Measurements from ENCODE around the gene CTNNA3.

CTNNA3 gene

DNA sequence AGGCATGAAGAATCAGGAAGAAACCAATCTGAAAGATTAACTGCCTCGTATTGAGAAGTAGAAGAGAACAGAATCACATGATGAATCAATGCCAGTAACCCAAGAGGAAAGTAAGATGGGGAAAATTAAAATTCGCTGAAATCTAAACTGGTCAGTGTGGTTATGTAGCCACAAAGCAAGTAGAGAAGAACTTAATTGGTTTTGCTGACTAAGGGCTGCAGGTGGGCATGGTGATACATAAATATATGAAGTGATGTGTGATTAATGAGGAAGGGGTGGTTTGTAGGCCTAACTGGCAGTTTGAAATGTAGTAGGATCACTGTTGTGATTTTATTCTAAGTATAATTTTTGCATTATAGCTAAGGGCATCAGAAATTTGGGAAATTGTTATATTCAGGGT lies 853.6 kb downstream of the CTNNA3 start:
- DNase-seq: no peak

DNA sequence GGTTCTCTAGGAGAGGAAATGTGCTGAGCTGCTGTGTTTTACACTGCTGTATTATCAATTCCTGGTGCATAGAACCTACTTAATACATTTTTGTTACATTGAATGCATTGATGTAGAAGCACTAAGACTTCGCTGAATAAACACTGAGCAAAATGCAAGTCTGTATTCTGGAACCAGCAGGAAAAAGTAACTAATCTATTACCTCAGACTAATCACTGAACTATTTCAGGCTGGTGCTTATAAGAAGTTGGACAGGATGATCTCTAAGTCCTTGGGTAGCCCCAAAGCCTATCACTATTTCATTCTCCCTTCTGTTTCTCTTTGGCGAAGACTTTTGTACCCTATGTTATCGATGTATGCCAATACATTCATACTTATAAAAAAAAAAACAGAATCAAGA lies 857.3 kb downstream of the CTNNA3 start:
- no peak for DNase-seq

DNA sequence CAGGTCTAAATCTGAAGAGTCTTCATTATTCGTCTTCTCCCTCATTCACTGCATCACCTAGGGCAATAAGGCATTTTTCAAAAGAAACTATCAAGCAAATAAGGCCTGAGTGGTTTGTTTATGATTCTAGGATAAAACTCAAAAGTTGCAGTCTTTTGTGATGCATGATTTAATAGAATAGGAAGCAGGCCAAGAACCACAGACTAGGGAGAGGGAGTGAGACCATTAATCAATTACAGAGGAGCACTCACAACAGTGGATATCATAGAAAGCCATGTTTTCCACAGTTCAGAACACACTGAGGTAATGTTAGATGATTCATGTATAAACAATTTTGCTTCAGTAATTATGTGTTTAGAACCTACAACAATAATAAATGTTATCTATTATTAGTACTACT lies 858.0 kb downstream of the CTNNA3 start:
- DNase-seq: no peak

DNA sequence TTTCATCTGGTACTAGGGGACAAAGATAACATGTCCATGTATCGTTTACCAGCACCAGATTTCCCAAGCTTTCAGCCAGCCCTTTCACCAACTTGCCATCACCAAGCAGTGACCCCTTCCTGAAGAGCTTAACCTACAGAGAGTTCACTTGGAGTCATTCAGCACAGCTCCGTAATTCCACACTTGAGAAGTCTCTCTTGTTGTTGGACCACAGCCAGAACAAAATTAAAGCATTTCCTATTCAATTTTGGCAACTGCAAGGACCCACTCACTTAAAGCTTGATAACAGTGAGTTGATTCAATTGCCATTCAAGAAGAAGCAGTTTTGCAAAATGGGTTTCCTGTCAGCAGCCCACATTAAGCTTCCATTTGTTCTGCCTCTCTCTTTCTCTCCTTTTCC lies 858.7 kb downstream of the CTNNA3 start:
- no peak for DNase-seq

DNA sequence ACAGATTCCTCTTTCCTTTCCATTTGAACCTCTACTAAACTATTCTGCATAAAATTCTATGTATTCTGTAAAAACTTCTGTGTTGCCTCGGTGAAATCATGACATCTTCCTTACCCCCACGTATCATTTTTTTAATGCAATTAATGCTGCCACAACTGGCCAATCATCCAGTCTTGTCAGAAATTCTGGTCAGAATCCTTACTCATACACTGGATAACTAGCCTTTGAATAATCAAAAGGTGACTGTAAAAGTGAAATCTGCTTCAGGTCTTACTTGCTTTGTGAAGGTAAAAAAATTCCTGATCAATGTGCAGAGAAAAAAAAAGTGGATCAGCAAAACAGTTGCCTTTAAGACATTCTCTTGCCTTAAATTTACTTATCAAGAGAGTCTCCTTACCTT lies 859.2 kb downstream of the CTNNA3 start:
- DNase-seq: no peak

DNA sequence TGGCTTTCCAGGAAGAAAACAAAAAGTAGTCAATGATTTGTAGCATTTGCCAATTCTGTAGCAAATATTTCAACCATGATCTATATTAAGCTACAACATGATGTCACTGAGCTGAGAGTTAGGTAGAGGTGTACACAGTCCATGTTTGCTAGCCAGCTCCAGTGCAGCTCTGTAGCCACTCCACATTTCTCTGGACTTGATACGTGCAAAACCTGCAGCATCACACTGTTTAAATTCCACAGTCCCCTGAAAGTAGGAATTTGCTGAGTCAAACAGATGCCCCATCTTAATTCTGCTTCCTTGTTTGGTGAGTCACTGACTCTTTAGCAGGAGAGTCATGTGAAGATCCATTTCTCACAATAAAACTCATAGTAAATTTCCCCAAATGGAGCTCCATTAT lies 859.9 kb downstream of the CTNNA3 start:
- DNase-seq: no peak

DNA sequence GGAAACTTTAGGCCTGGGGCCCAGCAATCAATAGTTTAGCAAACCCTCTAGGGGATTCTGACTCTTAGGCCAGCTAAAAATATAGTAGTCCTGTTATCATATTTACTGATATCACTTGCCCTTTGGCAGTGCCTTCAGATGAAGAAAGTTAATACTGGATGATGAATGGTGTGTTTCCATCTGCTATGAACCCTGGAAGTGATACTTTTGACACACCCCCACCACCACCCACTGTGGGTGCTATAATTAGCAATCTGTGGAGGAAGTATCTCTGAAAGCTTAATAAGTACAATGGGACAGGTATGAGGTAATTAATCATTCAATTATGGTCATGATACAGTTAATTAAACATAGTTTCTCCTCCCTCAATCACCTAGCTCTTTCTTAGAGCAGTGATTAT lies 860.6 kb downstream of the CTNNA3 start:
- no peak for DNase-seq

DNA sequence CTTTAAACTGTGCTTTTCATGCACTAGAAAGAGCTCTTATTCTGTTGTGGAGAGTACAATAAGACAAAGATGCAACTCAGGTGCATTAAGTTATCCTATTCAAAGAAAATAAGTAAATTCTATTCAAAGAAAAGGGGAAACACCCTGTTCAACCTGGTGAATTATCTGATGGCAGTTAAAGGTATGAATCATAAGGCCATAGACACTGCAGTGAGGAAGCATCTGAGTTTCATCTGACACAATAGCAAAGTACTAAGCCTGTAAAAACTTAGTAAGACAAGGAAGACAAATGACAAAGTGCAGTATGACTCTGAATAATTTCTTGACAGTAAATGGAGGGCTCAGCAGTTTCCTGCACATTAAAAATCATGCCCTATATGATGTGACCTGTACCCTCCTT lies 861.2 kb downstream of the CTNNA3 start:
- DNase-seq: no peak

DNA sequence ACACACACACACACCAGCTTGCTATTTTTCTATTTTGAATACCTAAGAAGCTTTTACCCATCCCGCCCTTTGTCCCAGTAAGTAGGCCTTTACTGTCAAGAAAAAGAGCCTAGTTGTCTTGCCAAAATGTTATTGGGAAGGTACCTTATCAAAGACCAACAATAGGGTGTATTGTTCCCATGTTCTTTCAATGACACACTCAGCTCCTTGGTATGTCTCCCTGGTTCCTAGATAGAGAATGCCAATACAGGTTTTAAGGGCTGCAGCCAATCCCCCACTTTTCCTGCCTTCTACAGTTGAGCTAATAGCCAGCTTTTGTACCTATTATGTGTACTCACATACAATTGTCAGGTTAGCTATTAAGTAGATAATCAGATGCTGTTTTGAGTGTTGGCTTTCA lies 862.1 kb downstream of the CTNNA3 start:
- DNase-seq: no peak

DNA sequence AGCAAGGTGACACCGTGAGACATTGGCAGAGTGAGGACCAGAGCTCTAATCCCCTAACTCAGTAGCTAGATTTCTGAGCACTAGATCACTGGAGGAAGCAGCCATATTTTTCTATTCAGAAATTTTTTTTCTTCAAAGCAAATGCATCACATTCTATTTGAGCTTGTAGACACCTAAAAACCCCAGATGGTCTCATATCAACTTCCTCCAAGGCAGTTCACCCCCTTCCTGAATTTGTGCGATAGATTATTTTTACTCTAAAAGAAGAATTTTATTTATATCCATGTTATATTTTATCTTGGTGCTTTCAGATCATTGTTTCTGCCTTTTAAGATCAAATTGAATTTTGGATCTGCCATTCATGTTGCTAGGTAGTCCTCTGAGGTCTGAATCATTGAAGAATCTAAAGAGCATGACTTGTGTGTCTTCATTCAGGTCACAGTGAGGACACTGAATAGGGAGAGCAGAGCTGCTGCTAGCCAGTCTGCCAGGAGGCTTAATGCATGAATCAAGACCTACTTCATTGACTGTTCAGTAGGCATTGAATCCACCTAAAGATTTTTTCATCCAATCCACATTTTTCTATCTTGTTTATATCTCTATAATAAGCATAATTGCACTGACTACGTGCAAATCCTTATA lies 863.1 kb downstream of the CTNNA3 start:
- DNase-seq: no peak

DNA sequence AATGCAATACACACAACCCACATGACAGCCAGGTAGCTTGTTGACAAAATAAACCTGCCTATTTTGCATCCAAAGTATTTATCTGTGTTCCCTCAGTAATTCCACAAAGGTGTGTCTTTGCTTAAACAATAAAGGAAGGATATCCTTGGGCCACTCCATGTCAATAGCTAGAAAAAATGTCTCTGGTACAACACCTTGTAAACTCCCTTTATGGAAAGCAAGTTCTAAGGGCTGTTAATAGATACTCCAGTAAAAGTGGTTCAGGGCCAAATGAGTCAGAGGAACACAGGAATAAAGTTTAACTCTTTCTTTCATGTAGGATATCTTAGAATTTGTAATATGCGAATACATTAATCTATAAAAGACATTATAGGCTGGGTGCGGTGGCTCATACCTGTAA lies 867.0 kb downstream of the CTNNA3 start:
- no peak for DNase-seq

DNA sequence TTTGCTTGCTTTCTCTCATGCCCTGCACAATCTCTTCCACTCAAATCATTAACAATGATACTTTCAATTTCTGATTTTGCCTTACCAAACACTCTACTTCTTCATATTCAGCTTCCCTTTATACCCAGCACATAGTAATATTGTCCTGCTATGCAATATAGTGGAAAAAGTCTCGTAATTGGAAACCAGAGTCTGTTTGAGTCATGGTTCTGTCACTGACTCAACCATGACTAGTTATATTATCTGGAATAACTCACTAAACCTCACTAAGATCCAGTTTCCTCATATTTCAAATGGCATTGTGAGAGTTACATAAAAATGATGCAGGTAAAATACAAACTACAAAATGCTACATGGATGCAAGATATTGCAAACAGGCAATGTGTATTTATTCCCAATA lies 868.6 kb downstream of the CTNNA3 start:
- DNase-seq: no peak

DNA sequence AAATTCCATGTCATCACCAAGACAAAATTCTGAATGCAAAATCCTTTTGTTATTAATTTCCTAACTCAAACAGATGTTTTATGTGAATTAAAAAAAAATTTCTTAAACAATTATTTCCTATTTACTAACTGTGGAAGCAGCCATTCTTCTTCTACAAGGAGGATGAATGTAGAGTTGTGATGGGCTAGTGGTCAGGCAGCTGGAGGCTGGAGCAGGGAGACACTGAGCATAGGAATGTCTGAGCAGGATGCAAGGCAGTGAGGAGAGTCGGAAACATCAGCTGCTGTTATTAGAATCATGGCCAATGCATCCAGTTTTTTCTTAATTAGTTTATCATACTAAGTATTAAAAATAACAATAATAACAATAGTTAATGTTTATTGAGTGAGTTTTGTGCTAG lies 872.7 kb downstream of the CTNNA3 start:
- no peak for DNase-seq

DNA sequence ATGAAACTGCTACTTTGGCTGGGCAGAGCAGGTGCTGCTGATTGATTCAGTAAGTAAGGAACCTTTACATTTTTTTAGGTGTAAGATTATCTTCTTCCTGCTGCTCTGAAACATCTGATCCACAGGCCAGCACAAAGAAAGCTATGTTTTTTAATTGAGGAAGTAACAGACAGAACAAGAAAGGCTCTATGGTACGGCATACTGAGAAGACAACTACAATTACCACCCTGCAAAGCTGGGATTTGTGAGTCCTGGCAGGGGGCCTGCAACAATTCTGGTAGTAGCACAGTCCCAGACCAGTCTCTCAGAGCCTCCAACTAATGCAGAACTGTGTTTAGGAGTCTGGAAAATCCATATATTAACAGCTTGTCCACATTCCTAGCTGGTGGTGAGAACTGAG lies 873.2 kb downstream of the CTNNA3 start:
- no peak for DNase-seq

DNA sequence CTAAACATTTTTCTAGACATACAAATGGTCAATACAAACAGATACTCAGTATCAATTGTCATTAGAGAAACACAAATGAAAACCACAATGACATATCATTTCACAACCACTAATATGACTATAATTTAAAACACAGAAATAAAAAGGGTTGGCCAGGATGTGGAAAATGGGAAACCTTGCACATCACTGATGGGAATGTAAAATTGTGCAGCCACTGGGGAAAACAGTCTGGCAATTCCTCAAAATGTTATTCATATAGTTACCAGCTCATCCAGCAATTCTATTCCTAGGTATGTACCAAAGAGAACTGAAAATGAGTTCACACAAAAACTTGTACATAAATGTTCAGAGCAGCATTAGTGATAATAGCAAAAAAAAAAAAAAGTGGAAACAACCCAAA lies 876.3 kb downstream of the CTNNA3 start:
- DNase-seq: no peak

DNA sequence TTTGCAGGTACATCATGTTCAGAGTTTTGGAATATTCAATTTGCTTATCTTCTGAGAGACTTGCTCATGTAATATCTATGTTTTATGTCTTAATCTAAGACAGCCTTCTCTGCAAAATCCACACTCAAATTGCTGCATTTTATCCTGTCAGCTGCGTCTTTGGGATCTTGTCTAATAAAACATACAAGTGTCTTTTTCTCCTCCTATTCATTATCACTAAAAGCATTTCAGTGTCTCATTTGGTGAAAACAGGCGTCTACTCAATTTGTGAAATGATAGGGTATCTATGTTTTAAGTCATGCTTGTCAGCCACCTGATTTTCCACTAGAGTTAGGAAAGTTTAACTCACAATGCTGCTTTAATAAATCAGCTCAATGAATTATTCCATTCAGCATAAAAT lies 882.9 kb downstream of the CTNNA3 start:
- DNase-seq: no peak

DNA sequence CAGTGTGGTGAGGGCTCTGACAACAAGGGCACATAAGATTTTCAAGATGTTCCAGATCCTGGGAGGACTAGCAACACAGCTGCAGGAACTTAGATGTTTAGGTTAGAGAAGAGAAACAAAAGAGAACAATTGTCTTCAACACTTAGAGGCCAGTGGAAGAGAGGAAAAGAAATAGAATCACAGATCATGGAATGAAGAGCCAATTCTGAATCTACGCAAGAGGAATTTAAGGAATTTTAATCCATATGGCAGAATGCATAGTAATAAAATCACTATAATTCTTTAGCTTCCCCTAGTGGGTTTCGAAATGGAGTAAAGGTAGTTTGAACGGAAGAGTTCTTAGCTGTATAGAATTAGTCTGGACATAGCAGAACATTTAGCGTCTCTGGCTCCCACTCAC lies 884.8 kb downstream of the CTNNA3 start:
- DNase-seq: no peak

DNA sequence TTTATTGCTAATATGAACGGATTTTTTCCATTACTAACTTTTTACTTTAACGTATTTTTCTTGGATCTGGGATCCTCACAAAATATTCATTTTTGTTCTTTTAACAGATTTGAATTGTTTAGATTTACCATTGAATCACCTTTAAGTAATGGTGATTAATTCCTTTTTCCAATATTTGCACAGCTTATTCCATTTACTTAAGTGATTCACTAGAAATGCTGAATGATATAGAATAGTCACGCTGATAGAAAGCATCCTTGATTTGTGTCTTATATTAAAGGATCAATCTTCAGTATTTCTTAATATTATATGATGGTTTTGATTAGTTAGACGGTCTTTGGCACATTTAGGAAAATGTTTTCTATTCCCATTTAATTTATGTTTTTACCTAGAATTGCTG lies 886.6 kb downstream of the CTNNA3 start:
- no peak for DNase-seq

DNA sequence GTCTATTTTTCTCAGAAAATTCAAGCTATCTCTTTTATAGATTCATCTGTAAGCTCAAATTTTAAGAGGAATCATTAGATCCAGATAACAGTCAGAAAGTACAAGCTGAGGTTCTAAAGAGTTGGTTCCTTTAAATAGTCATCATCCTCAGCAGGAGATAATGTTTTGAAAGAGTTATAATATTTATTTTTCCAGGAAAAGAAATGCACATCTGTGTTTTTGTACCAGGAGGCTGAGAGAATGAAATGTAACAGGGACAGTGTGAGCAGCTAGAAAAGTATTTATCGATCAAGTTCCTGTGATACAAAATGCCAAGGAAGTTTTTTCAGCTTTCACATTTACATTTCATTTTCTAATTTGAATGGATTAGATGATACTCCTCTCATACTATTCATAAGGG lies 890.4 kb downstream of the CTNNA3 start:
- DNase-seq: no peak

DNA sequence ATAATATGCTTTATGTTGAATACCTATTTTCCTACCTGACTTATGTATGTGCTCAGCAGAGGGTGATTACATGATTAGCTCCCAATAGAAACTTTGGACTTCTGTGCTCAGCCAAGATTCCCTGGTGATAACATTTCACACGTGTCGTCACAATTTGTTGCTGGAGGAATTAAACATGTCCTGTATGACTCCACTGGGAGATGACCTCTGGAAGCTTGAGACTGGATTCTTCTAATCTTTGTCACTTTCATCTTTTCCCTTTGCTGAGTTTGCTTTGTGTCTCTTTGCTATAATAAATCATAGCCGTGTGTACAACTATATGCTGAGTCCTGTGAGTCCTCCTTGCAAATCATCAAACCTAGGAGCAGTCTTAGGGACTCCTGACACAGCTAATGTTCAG lies 891.0 kb downstream of the CTNNA3 start:
- DNase-seq: no peak

DNA sequence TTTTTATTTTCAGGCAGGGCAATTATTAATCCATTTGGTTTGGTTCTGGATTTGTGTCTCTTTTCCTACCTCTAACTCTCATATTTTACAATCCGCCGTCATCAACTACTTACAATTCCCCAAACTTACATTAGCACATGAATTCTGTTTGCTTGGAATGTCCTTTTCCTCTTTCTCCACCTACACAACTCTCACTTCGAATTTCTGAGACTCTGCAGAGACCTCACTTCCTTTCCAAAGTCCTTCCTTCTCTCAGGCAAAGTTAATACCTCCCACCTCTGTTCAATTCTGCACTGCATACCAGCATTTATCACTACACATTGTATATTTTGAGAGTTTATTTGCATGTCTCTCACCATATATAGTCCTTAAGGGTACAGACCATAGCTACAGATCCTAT lies 892.8 kb downstream of the CTNNA3 start:
- DNase-seq: no peak

DNA sequence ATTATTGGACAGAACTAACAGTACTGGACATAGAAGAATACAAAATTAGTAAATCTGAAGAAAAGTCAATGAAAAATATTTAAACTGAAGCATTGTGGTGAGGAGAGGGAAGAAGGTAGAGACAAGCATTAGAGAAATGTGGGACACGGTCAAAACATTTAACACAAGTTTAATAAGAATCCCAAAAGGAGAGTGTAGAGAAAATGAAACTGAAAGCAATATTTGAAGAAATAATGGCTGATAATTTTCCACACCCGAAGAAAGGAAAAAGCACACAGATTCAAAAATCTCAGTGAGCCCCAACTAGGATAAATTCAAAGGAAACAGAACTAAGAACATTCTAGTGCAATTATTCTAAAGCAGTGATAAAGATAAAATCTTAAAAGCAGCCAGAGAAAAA lies 896.5 kb downstream of the CTNNA3 start:
- DNase-seq: no peak

DNA sequence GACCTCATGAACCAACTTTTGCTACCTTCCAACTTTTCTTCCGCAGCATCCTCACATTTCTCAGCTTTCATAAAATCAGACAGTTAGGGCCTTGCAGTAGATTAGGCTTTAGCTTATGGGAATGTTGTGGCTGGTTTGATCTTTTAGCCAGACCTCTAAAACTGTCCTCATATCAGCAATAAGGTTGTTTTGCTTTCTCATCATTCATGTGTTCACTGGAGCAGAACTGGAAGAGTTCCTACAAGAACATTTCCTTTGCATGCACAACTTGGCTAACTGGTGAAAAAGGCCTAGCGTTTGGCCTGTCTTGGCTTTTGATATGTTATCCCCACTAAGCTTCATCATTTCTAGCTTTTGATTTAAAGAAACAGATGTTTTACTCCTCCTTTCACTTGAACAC lies 900.1 kb downstream of the CTNNA3 start:
- DNase-seq: no peak

DNA sequence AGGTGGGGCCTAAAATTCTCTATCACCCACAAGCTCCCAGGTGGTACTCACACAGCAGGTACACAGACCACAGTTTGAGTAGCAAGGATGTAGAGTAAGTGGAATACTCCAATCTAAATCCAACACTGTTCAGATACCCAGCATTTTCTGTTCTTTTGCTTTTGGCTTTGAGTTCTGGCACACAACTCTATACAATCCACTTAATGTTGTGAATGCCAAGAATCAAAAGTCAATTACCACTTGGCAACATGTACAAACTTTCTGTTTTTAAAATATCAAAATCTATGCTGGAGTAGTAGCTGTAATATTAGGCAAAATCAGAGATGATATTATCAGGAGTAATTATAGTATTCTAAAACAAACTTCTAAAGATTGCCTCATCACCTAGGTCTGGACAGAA lies 903.6 kb downstream of the CTNNA3 start:
- DNase-seq: no peak

DNA sequence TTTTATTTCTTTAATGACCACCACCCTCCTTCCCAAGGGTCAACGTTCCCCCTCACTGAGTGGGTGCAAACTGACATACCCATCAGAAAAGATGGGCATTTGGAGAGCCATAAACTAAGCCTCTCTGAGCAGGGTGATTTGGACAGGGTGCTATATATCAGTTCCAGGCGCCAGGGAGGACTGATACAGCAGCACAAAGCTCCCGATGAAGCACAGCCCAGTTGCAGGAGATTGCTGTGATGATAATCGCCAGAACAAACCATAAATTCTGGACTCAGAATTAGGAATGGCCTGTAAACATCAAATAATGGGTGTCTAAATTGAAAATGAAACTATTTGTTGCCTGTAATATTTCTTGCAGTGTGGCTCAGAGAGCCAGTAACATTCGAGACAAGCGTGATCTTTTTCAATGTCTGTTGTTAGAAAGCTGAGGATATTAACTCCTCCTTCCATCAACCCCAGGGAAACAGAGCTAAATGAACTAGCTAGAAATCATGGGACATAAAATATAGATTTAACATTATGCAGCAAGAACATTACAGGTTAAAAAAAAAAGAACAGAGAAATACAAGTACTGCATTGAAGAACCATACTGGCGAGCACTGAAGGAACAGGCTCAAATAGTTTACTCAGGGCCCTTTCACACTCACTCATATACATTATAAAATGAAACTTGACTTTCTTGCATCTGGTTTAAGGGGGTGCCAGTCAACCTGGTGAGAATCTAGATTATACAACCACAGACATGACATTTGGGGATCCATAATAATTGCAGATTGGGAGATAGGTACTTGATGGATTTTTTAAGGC lies 907.6 kb downstream of the CTNNA3 start:
- DNase-seq: no peak
